Measurements from ENCODE around the gene GNAL.

DNA sequence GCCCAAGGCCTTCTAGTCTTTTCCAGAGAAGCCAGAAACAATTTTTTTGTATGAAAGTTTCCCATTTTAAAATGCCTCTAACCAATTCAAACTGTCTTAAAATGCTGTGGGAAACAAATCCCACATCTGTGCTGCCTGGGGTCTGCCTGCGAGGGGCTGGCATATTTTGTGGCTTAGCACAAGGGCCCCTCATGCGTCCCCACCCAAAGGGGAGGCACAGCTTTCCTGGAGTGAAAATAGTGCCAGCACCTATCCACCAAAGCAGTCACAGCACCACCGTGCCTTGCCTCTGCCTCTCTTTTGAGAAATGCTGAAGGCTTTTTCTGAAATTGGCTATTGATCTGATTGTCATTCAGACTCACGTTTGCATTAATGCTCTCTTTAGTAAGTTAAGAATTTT, 22.2 kb upstream of the GNAL start:
- TF ChIP-seq, protein P1, sequence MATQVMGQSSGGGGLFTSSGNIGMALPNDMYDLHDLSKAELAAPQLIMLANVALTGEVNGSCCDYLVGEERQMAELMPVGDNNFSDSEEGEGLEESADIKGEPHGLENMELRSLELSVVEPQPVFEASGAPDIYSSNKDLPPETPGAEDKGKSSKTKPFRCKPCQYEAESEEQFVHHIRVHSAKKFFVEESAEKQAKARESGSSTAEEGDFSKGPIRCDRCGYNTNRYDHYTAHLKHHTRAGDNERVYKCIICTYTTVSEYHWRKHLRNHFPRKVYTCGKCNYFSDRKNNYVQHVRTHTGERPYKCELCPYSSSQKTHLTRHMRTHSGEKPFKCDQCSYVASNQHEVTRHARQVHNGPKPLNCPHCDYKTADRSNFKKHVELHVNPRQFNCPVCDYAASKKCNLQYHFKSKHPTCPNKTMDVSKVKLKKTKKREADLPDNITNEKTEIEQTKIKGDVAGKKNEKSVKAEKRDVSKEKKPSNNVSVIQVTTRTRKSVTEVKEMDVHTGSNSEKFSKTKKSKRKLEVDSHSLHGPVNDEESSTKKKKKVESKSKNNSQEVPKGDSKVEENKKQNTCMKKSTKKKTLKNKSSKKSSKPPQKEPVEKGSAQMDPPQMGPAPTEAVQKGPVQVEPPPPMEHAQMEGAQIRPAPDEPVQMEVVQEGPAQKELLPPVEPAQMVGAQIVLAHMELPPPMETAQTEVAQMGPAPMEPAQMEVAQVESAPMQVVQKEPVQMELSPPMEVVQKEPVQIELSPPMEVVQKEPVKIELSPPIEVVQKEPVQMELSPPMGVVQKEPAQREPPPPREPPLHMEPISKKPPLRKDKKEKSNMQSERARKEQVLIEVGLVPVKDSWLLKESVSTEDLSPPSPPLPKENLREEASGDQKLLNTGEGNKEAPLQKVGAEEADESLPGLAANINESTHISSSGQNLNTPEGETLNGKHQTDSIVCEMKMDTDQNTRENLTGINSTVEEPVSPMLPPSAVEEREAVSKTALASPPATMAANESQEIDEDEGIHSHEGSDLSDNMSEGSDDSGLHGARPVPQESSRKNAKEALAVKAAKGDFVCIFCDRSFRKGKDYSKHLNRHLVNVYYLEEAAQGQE (IDR thresholded peaks at IDR 0.05; ENCODE audit: insufficient read depth in 1 of 2, low read depth in 2 of 2, low read length in 2 of 2), result no peak
- no peak for TF ChIP-seq SIN3A (IDR thresholded peaks at IDR 0.05; ENCODE audit: borderline replicate concordance, insufficient read depth, low read length)
- no peak for TF ChIP-seq POLR2AphosphoS5 (IDR thresholded peaks at IDR 0.05; ENCODE audit: low read depth, low read length)
- no peak for TF ChIP-seq FOXP2 (optimal IDR thresholded peaks at IDR 0.05; ENCODE audit: borderline replicate concordance, extremely low read depth, extremely low read length, insufficient read depth)
